T47D (cell line): Measurements from ENCODE around the gene NSUN2.

Experiments used
- DNase-seq, 2 experiments: peaks; one replicate each; pipeline versions ENCODE4 v3.0.0 to v3.0.0-alpha.2; 2011 to 2012; ENCODE audit warnings: low read depth in 1 of 2, low spot score in 1 of 2
- JUND ChIP-seq: IDR thresholded peaks from 2 replicates; pipeline ENCODE4 v1.6.1; 2012; ENCODE audit warnings: low read depth
- in situ Hi-C: cut with HindIII; loops from 2 replicates; pipeline ENCODE4 v1.10.0; 2016; ENCODE audit warnings: low sequenced_read_pairs, low pct_unique_long_range_greater_than_20kb

The NSUN2 gene

DNA sequence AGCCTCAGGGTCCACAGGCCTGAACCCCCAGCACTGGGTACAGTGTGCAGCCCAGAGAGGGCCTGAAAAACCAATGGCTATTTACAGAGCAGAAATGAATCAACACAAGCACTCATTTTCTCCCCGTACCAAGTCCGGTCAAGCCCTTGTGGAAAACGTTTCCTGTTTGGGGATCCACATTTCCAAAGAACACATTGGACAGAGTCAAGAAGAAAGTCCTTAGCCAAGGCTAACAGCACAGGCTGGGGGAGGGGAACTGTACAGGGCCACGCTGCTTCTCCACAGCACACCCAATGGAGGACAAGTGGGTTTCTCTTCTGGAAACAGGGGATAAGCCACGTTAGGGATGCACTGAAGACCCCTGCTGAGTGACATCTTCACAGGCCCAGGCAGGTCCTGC, 62.3 kb downstream of the NSUN2 start:
- in situ Hi-C loops, result no loop called here
- TF ChIP-seq JUND, result no peak
- DNase-seq, result no peak

DNA sequence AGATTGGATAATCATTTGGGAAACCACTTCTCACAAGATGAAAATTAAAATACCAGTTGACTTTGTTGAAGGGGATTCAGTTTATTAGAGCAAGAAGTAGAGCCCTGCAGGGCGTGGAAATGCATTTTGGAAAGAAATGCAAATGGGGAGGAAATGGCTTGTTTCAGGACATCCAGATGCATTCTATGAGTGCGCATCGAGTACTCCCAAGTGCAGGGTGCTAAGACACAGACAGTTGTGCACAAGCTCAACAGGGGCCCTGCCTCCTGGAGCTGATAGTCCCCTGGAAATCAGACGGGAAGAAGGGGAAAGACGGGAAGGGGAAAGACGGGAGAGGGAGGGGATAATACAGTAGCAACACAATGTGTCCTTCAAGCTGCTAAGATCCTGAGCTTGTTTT, 64.0 kb downstream of the NSUN2 start:
- no peak for DNase-seq
- in situ Hi-C loops, result no loop called here
- no peak for TF ChIP-seq JUND

DNA sequence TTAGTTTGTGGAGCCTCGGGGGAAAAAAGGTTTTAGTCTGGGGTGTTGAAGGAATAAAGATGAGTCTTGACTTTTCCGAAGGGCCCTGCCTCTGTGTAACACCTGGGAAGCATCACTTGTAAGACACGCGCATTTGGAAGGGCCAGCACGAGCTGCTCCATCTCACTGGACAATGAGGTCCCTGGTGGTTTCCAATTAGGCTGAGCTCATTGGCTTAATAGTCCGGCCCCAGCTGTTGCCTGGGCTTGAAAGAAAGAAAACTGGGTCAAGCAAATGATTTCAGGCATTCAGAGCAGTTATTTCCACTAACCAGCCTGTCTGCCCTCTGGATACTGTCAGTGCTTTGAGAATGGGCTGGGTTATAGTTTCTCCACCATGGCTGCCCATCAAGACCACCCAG, 64.5 kb downstream of the NSUN2 start:
- no peak for TF ChIP-seq JUND
- in situ Hi-C loops, result no loop called here
- no peak for DNase-seq

DNA sequence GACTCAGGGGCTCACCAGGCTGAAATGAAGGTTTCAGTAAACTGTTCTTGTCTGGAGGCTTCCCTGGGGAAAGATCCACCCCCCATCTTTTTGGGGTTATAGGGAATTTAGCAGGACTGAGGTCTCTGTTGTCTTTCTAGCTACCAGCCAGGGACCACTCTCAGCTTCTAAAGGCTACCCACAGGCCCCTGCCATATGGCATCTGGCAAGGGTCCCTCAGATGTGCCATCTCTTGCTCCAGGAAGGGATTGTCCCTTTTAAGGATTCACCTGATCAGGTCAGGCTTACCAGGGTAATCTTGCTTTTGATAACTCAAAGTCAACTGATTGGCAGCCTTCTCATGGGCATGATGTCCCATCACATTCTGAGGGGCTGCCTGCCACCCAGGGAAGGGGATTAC, 65.0 kb downstream of the NSUN2 start:
- DNase-seq, result no peak
- in situ Hi-C loops, result no loop called here
- no peak for TF ChIP-seq JUND

DNA sequence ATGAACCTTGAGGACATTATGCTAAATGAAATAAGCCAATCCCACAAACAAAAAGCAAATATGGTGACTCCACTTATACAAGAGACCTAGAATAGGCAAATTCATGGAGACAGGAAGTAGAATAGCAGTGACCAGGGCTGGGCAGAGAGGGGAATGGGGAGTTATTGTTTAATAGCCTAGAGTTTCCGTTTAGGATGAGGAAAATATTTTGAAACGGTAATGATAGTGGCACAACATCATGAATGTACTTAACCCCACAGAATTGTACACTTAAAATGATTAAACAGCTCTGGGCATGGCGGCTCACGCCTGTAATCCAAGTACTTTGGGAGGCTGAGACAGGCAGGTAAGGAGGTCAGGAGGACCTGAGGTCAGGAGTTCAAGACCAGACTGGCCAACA, 65.8 kb downstream of the NSUN2 start:
- in situ Hi-C loops, result no loop called here
- DNase-seq, result no peak
- TF ChIP-seq JUND, result no peak

DNA sequence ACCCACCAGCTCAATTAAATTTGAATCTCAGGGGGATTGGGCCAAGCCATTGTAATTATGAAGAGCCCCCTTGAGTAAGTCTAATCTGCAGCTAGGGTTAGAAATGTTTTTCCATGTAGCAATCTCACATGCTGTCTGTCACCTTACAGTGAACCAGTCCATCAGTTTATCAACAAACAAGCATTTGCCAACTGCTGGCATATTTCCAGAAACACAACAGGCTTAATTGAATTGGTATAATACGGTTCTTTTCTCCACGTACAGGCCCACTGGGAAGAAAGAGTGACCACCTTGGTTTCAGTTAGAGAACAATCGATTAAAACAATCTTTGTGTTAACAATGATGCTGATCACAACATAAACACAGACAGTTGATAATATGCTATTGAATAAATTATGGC, 67.4 kb downstream of the NSUN2 start:
- DNase-seq, result no peak
- in situ Hi-C loops, result no loop called here
- no peak for TF ChIP-seq JUND

DNA sequence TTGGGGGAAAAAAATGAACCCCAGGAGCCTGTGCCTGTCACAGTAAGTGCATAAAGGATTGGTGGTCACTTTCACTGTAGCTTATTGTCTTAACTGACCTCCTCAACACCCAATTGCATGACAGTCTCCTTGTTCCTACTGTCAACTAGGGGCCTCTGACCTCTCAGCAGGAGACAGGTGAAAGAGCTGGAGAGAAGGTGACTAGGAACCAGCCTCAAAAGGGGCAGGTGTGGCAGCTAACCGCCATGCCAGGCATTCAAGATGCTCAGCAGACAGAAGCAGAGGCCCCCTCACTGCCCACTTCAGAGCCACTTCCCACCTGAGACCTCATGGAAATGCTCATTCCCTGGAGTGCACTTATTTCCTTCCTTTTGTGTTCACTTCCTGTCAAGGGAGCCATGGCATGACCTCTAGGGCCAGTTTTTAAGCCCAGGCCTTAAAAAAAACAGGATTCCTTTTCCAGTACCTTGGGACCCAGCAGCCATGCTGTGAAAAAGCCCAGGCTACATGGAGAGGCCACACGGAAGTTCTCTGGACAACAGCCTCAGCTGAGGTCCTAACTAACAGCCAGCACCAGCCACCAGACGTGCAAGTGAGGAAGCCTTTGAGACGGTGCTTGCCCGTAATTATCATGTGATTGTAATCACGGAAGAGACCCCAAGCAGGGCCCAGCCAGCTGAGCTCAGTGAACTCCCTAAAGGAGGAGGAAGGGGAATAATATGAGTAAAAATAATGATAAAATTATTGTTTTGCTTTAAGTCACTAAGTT, 74.9 kb downstream of the NSUN2 start:
- no peak for TF ChIP-seq JUND
- in situ Hi-C loops, result no loop called here
- DNase-seq, result no peak

DNA sequence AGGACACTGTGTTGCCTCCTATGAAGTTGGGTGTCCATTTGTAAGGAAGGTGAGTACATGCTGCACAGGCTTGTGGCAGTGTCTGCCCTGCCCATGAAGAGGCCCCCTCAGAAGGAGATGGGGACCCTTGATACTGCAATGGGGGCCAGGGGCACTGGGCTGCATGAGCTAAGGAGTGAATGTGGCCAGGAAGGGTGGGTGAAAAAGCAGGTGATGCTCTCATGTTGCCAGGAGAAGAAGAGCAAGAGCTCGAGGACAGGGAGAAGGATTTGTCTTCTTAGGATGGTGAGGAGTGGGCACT, 76.1 kb downstream of the NSUN2 start:
- no peak for TF ChIP-seq JUND
- no peak for DNase-seq
- in situ Hi-C loops, result no loop called here

DNA sequence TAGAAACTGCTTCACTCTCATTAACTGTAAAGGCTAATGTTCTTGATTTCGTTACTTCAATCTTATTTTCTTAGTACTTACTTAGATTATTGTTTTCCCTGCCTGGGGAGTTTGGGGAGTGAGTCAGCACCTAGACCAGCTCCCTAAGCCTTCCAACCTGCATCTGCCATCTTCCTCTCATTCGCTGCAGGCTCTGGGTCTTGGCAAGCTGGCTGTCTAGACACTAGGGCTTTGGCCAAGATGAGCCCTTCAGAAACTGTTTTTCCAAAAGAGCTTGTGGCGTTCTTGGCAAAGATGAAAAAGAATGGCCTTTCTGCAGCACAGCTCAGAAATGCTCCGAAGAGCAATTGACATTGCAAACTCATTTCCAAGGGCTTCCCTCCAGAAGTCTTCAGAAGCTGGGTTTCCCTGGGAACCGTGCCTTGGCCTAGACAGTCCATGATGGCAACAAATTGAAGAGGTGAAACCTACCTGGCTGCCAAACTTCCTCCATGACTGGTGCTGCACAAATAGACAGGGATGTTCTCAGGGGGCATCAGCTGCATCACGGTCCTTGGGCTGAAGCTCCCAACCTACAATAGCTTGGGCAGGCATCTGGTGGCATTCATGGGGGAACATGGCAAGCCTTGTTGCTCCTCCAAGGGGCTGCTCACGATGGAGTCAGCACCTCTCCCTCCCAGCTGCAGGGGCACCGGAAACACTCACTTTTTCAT, 76.6 kb downstream of the NSUN2 start:
- TF ChIP-seq JUND, result no peak
- DNase-seq, result no peak
- in situ Hi-C loops, result no loop called here

DNA sequence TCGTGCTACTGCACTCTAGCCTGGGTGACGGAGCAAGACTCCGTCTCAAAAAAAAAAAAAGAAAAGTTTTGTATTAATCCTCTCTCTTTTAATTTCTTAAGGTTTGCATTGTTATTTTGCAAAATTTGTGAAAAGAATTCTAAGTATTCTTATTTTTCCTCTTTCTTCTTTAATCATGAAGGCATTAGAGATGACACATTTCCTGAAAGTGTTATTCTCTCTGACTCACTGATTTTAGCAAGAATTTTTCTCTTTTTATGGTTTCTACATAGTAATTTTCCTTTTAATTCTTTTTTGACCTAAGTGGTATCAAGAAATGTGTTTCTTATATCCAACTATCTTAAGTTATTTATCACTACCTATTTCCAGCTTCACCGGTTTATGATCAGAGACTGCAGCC, 78.0 kb downstream of the NSUN2 start:
- TF ChIP-seq JUND, result no peak
- in situ Hi-C loops, result no loop called here
- DNase-seq, result no peak

DNA sequence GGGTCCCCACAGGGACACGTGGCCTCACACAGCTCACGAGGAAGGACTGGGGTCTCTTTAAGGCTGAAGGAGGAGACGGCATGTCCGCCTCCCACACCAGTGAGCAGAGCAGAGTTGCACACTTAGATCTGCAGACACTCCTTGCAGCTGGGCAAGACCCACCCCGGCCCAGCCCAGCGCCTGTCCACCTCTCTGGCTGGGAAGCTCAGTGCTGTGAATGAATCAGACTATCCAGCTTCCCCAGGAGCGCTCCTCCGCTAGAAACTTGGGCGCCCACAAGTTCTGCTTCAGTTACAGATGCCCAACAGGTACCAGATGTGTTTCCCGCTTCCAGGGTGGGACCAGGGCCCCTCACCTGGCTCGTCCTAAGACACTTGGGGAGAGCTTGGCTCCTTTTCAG, 78.9 kb downstream of the NSUN2 start:
- in situ Hi-C loops, result no loop called here
- TF ChIP-seq JUND, result no peak
- no peak for DNase-seq

DNA sequence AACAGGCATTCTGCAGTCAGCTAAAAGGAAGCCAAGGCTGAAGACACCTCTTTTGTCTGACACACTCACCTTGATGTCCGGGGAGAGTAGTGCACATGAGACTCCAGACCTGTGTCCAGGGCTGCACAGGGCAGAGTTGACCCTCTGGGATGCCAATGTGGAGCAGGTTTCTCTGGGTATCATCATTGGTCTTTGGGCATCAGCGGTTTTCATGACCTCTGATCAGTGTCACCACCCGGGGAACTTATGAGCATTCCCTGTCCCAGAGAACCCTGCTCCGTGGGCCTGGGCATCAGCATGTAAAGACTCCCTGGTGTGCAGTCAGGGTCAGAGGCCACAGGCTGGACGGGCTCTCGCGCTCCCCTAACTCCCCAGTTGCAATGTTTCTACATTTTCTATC, 80.2 kb downstream of the NSUN2 start:
- TF ChIP-seq JUND, result no peak
- no peak for DNase-seq
- in situ Hi-C loops, result no loop called here

DNA sequence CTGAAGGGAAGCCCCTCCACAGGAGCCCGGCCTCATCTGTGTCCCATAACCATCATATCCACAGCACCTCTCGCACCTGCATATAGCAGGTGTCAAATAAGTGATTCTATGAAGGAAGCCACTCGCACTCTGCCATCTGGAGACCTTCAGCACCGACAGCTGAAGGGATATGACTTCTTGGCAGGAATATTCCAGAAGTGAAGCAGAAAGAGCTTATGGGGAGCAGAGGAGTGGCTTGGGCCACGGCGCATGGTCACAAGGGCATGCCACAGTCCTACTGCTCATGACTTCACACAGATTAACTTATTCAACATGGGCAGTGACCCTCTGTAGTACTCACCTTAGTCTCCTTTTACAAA, 80.9 kb downstream of the NSUN2 start:
- in situ Hi-C loops, result no loop called here

More for the DNA sequence above, 80.9 kb downstream of the NSUN2 start:
- no peak for DNase-seq
- TF ChIP-seq JUND, result no peak
